Activated CD8-positive, alpha-beta memory T cell treated with anti-CD3 and anti-CD28 coated beads, Interleukin-2, amount 10 ng/mL, durations not matched to agents 7 days and 5 days (primary cell): ENCODE measurements around the gene KRTAP10-3. TPM values are rescaled to one million over a fixed set of nuclear protein-coding genes. Genes with fewer than 3 reads are reported as not detected.

Source experiments
- total RNA-seq, 2 experiments: library from RNA; stranded (reverse); gene quantifications; one replicate each; pipeline ENCODE4 v1.2.3, GENCODE V29; 2021

The KRTAP10-3 gene
- total RNA-seq, 2 experiments from 2014 or later = not detected

Other genes starting within 250 kb of the KRTAP10-3 start
- 10 to 100 TPM; 14.8 to 15.3 TPM for gene CFAP410, start 219.4 kb downstream of the KRTAP10-3 start, total RNA-seq
- 10 to 100 TPM; 21.2 to 32.7 TPM for gene TRPM2, start 205.2 kb downstream of the KRTAP10-3 start, total RNA-seq
- 1 to 10 TPM; 2.3 to 3.9 TPM for gene LRRC3, start 103.3 kb downstream of the KRTAP10-3 start, total RNA-seq
- gene KRTAP10-1, start 18.6 kb downstream of the KRTAP10-3 start, total RNA-seq = not detected
- gene KRTAP10-2, start 7.3 kb downstream of the KRTAP10-3 start, total RNA-seq = not detected
- gene KRTAP10-4, start 14.9 kb upstream of the KRTAP10-3 start, total RNA-seq = not detected
- gene KRTAP10-5, start 21.8 kb upstream of the KRTAP10-3 start, total RNA-seq = not detected
- gene KRTAP10-6, start 33.7 kb upstream of the KRTAP10-3 start, total RNA-seq = not detected
- not detected for gene KRTAP10-7, start 41.8 kb upstream of the KRTAP10-3 start, total RNA-seq
- gene KRTAP10-8, start 53.3 kb upstream of the KRTAP10-3 start, total RNA-seq = not detected
- not detected for gene KRTAP10-9, start 68.3 kb upstream of the KRTAP10-3 start, total RNA-seq
- not detected for gene KRTAP10-10, start 78.6 kb upstream of the KRTAP10-3 start, total RNA-seq
- not detected for gene KRTAP10-11, start 87.6 kb upstream of the KRTAP10-3 start, total RNA-seq
- gene KRTAP12-4, start 95.9 kb upstream of the KRTAP10-3 start, total RNA-seq = not detected
- gene KRTAP12-3, start 99.1 kb upstream of the KRTAP10-3 start, total RNA-seq = not detected
- gene KRTAP12-2, start 108.1 kb upstream of the KRTAP10-3 start, total RNA-seq = not detected
- gene KRTAP12-1, start 123.4 kb upstream of the KRTAP10-3 start, total RNA-seq = not detected
- gene KRTAP10-12, start 138.4 kb upstream of the KRTAP10-3 start, total RNA-seq = not detected
- gene TSPEAR, start 152.8 kb upstream of the KRTAP10-3 start, total RNA-seq = not detected
- gene UBE2G2, start 243.0 kb upstream of the KRTAP10-3 start, total RNA-seq = 100 to 1,000 TPM; 103 to 121 TPM